Measurements from ENCODE around the gene KDR.

DNA sequence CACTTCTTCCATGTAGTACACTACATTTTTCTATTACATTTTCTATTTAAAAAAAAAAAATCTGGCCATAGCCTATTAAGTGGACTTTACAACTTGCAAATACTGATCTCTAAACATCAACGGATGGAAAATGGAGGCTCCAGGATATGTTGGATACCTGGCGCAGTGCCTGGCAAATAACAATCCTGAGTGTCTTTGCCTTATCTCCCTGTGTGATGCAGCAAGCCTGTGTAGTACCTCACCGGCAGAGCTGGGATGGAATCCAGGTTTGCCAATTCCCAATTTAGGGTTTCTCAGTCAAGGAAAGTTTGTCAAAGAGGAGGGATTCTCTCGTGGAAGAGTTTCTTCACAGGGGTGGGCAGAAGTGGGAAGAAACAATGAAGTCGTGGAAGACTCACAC, 93.2 kb downstream of the KDR start:
- no peak for TF ChIP-seq POLR2A (IDR thresholded peaks at IDR 0.05)
- TF ChIP-seq, protein P1, sequence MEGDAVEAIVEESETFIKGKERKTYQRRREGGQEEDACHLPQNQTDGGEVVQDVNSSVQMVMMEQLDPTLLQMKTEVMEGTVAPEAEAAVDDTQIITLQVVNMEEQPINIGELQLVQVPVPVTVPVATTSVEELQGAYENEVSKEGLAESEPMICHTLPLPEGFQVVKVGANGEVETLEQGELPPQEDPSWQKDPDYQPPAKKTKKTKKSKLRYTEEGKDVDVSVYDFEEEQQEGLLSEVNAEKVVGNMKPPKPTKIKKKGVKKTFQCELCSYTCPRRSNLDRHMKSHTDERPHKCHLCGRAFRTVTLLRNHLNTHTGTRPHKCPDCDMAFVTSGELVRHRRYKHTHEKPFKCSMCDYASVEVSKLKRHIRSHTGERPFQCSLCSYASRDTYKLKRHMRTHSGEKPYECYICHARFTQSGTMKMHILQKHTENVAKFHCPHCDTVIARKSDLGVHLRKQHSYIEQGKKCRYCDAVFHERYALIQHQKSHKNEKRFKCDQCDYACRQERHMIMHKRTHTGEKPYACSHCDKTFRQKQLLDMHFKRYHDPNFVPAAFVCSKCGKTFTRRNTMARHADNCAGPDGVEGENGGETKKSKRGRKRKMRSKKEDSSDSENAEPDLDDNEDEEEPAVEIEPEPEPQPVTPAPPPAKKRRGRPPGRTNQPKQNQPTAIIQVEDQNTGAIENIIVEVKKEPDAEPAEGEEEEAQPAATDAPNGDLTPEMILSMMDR (IDR thresholded peaks at IDR 0.05), result no peak
